CD4-positive, alpha-beta T cell treated with Interleukin-12 subunit alpha and Interleukin-12 subunit beta, for 1 hour (primary cell): ENCODE results near the gene WDFY3.

Source experiments
- DNase-seq: peaks from one replicate; pipeline ENCODE4 v3.0.0-alpha.2; 2020

WDFY3 gene

GRCh38 chr4:84661191-84661939 is 305.1 kb downstream of the WDFY3 start:
- DNase-seq, result no peak

GRCh38 chr4:84660606-84661005 is 305.9 kb downstream of the WDFY3 start:
- no peak for DNase-seq

GRCh38 chr4:84652478-84652877 is 314.0 kb downstream of the WDFY3 start:
- no peak for DNase-seq

GRCh38 chr4:84651499-84651898 is 315.0 kb downstream of the WDFY3 start:
- DNase-seq, result no peak

DNA sequence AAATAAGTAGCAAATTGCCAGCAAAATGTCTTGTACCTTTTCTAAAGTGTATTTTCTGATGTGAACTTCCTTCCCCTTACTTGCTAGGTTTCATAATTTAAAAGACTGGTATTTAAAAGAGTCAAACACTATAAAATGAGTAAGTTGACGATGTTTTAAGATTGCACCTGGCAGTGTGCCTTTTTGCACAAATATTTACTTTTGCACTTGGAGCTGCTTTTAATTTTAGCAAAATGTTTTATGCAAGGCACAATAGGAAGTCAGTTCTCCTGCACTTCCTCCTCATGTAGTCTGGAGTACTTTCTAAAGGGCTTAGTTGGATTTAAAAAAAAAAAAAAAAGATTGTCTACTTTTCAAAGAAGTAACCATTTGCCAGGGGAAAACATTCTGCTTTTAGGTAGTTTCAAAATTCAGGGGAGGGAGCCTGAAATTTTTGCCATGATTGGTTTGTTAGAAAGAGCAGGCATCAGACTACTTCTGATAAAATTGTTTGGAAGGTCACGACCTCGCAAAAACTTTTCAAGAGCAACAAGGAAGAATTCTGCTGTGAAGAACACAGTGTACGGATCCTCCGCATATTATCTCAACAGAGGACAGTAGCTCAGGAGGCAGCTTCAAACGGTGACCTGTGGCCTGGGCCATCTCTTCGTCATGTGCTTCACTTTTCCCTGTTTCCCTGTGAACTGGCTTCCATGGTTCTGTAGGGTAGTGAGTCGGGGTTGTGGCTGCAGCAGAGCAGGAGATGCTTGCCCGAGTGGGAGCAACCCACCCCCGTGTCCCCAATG is 317.4 kb downstream of the WDFY3 start:
- DNase-seq, result no peak

GRCh38 chr4:84648178-84648577 is 318.3 kb downstream of the WDFY3 start:
- DNase-seq, result no peak

GRCh38 chr4:84647312-84647884 is 319.1 kb downstream of the WDFY3 start:
- no peak for DNase-seq

GRCh38 chr4:84644087-84644486 is 322.4 kb downstream of the WDFY3 start:
- no peak for DNase-seq

GRCh38 chr4:84639145-84639544 is 327.3 kb downstream of the WDFY3 start:
- no peak for DNase-seq

- DNase-seq, result no peak
These were observed 328.4 kb downstream of the WDFY3 start for GRCh38 chr4:84638092-84638491.

- no peak for DNase-seq
These were observed 331.5 kb downstream of the WDFY3 start for GRCh38 chr4:84634961-84635360.

- DNase-seq, result no peak
These were observed 334.4 kb downstream of the WDFY3 start for GRCh38 chr4:84632092-84632491.

DNA sequence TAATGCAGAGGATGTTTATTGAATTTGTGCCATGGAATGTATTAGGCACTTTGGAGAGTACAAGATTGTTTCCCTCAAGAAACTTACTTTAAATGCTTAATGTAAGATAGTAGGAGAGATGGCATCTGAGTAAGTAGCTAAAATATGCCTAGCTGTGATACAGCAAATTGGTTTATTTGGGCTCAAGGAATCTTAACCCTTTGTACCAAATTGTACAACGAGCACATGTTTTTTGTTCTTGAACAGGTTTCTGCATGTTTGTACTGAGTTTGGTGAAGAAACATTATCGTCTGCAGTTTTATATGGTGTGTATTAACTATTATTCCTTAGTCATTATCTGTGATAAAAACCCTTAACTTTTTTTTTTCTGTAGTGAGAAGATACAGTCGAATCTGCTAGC is 334.9 kb downstream of the WDFY3 start:
- no peak for DNase-seq

DNA sequence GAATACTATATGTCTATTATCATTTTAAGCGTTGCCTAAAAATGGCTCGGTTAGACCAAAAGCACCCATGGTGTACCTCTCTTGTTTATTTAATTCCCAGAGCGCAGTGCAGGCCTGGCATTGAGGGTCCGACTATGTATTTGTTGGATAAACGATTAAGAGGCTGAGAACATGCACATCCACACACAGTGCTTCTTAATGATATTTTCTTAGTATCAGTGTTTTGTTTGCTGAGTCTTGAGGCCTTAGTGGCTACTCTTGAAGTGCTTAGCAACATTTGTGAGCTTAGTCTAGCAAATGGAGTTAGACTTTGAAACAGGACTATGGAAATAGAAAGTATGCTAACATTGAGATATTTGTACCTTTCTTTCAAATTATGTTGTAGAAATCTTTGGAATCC is 339.8 kb downstream of the WDFY3 start:
- DNase-seq, result no peak

- no peak for DNase-seq
These were observed 342.8 kb downstream of the WDFY3 start for GRCh38 chr4:84623661-84624060.

GRCh38 chr4:84622959-84623358 is 343.5 kb downstream of the WDFY3 start:
- no peak for DNase-seq
